WERI-Rb-1 (cell line): ENCODE results near the gene ROR1.

Source experiments
- DNase-seq: peaks from one replicate; pipeline ENCODE4 v3.0.0-alpha.2; 2020
- H3K27ac ChIP-seq: fragments of 250-450 bp; sonication (Bioruptor Pico); 2 replicates; pipeline ENCODE4 v1.5.1; 2020; ENCODE audit warnings: mild to moderate bottlenecking, moderate library complexity
- H3K27me3 ChIP-seq: fragments of 250-450 bp; sonication (Bioruptor Pico); 2 replicates; pipeline ENCODE4 v1.5.1; 2021; ENCODE audit warnings: mild to moderate bottlenecking, low read depth, moderate library complexity; ENCODE audit not compliant: insufficient read depth, severe bottlenecking
- H3K36me3 ChIP-seq: fragments of 250-450 bp; sonication (Bioruptor Pico); 2 replicates; pipeline ENCODE4 v1.5.1; 2020; ENCODE audit warnings: mild to moderate bottlenecking, moderate library complexity
- H3K4me3 ChIP-seq: 2 replicates; pipeline ENCODE4 v1.5.1; 2011; ENCODE audit warnings: low read depth, mild to moderate bottlenecking, control low read depth, low read length
- H3K9me3 ChIP-seq: fragments of 250-450 bp; sonication (Bioruptor Pico); 2 replicates; pipeline ENCODE4 v1.5.1; 2021; ENCODE audit warnings: mild to moderate bottlenecking, moderate library complexity; ENCODE audit not compliant: severe bottlenecking
- TF ChIP-seq, protein P1 (sequence below): IDR thresholded peaks from 2 replicates; pipeline ENCODE4 v1.5.1; 2011; ENCODE audit warnings: low read depth, mild to moderate bottlenecking, control low read depth, inconsistent platforms, low read length

Gene ROR1

DNA sequence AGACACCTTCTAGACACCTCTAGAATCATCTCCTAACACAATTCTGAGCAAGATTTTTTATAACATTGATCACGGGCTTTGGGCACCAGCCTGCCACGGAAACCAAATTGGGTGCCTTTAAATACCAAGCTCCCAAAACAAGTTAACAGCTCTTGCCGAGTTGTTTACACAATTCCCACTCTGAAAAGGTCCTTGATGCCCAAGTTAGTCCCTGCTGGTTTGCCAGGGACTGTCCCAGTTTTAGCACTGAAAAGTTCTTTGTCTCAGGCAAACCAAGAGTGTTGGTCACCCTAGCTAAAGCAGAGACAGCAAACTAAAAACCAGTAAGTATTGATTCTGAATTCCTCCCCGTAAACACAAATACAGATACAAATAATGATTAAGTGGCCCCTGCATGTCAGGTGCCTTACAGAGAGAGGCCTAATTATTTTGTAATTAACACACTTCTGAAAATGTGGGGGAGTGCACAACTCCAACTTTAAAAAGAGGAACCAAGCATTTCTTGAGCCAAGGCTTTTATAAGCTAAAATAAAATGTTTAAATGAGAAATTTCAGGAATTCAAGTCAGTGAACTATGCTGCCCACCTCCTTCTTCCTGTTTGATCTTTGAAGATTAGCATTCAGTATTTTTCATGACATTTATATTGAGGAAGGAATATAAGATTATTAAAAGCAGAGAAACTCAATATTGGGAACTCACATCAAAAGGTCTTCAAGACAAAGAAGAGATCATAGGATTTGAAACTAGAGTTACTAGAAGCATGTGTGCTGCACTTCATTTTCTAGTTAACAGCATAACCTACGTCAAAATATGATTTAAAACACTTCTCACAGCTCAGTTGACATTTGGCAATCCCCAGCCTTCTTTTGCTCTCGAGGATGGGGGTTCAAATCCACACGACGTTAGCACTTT is 420.6 kb downstream of the ROR1 start:
- Histone ChIP-seq H3K27ac (no peak overlapping the region), H3K36me3 (no peaks in the 10 kb centered on the region), H3K27me3 (no peaks in the 10 kb centered on the region), H3K9me3 (no peaks in the 10 kb centered on the region), H3K4me3 (no peak overlapping the region)
- TF ChIP-seq, protein P1, sequence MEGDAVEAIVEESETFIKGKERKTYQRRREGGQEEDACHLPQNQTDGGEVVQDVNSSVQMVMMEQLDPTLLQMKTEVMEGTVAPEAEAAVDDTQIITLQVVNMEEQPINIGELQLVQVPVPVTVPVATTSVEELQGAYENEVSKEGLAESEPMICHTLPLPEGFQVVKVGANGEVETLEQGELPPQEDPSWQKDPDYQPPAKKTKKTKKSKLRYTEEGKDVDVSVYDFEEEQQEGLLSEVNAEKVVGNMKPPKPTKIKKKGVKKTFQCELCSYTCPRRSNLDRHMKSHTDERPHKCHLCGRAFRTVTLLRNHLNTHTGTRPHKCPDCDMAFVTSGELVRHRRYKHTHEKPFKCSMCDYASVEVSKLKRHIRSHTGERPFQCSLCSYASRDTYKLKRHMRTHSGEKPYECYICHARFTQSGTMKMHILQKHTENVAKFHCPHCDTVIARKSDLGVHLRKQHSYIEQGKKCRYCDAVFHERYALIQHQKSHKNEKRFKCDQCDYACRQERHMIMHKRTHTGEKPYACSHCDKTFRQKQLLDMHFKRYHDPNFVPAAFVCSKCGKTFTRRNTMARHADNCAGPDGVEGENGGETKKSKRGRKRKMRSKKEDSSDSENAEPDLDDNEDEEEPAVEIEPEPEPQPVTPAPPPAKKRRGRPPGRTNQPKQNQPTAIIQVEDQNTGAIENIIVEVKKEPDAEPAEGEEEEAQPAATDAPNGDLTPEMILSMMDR, result no peak
- DNase-seq, result no peak

- no peak for DNase-seq
- Histone ChIP-seq H3K27me3 (no peaks in the 10 kb centered on the region), H3K27ac (no peak overlapping the region), H3K4me3 (no peak overlapping the region), H3K9me3 (no peaks in the 10 kb centered on the region), H3K36me3 (no peaks in the 10 kb centered on the region)
- TF ChIP-seq, protein P1, result no peak
These were observed 421.2 kb downstream of the ROR1 start for GRCh38 chr1:64195081-64195395.

- Histone ChIP-seq H3K27ac (no peak overlapping the region), H3K4me3 (no peak overlapping the region), H3K9me3 (no peaks in the 10 kb centered on the region), H3K36me3 (no peaks in the 10 kb centered on the region), H3K27me3 (no peaks in the 10 kb centered on the region)
- TF ChIP-seq, protein P1, result no peak
- no peak for DNase-seq
These were observed 422.5 kb downstream of the ROR1 start for GRCh38 chr1:64196074-64196870.

- TF ChIP-seq, protein P1, result no peak
- Histone ChIP-seq H3K9me3 (no peaks in the 10 kb centered on the region), H3K36me3 (no peaks in the 10 kb centered on the region), H3K4me3 (no peak overlapping the region), H3K27me3 (no peaks in the 10 kb centered on the region), H3K27ac (no peak overlapping the region)
- DNase-seq, result no peak
These were observed 423.3 kb downstream of the ROR1 start for GRCh38 chr1:64197076-64197475.

- no peak overlapping the region for H3K4me3 ChIP-seq
- H3K27me3 ChIP-seq, result no peaks in the 10 kb centered on the region
- no peak overlapping the region for H3K27ac ChIP-seq
- TF ChIP-seq, protein P1, result no peak
- H3K36me3 ChIP-seq, result no peaks in the 10 kb centered on the region
- no peaks in the 10 kb centered on the region for H3K9me3 ChIP-seq
- no peak for DNase-seq
These were observed 425.3 kb downstream of the ROR1 start for GRCh38 chr1:64199154-64199553.
